Adrenal gland (tissue), 5 donors: ENCODE data around the gene OR2M5.

ENCODE experiments used
- CTCF ChIP-seq, 6 experiments: fragments of 450-650 bp in 4 of 6; fragments of 200-600 bp in 2 of 6; sonication (generic) in 1 of 6; IDR thresholded peaks; 1 replicate in 5 of 6; 2 replicates in 1 of 6; pipeline versions ENCODE4 v1.5.1 to v1.8.0; 2016 to 2021; ENCODE audit warnings: antibody characterized with exemption in 6 of 6, mild to moderate bottlenecking in 2 of 6, moderate library complexity in 1 of 6
- POLR2A ChIP-seq, 2 donors: fragments of 450-650 bp; IDR thresholded peaks; one replicate each; pipeline ENCODE4 v1.6.1; 2017; ENCODE audit warnings: antibody characterized with exemption in 2 of 2, mild to moderate bottlenecking in 2 of 2, moderate library complexity in 1 of 2
- donor health status: DM: no; HTN: no; CAD: no.

GRCh38 chr1:248194117-248194516 is 49.2 kb downstream of the OR2M5 start:
- TF ChIP-seq CTCF (IDR thresholded peaks at IDR 0.05) = no peak
- no peak for TF ChIP-seq POLR2A (IDR thresholded peaks at IDR 0.05)
